Right atrium auricular region (tissue), 2 donors: ENCODE measurements around the gene SAMSN1. TPM values are rescaled to one million over a fixed set of nuclear protein-coding genes. Genes with fewer than 3 reads are reported as not detected.
"Not testable (repeated sequence)": the region's sequence is repeated elsewhere in the genome, so short reads cannot be mapped to it uniquely, and the experiment has no call there.

Source experiments
- DNase-seq: peaks from one replicate; pipeline ENCODE4 v3.0.0-alpha.2; 2019; ENCODE audit warnings: low spot score
- H3K27ac ChIP-seq, 2 donors: fragments of 200-600 bp; sonication (generic); 1 replicate in 1 of 2; 2 replicates in 1 of 2; pipeline ENCODE4 v1.5.1; 2016 to 2019
- H3K27me3 ChIP-seq, 2 donors: fragments of 200-600 bp; sonication (generic); one replicate each; pipeline versions ENCODE4 v1.5.1 to v1.6.0; 2017 to 2019
- H3K36me3 ChIP-seq: fragments of 200-600 bp; sonication (generic); one replicate; pipeline ENCODE4 v1.5.1; 2016
- H3K4me1 ChIP-seq, 2 donors: fragments of 200-600 bp; sonication (generic); one replicate each; pipeline versions ENCODE4 v1.5.1 to v1.6.0; 2017 to 2019
- H3K4me3 ChIP-seq, 2 donors: fragments of 200-600 bp; sonication (generic); 1 replicate in 1 of 2; 2 replicates in 1 of 2; pipeline ENCODE4 v1.5.1; 2017 to 2019; ENCODE audit warnings: mild to moderate bottlenecking in 1 of 2, moderate library complexity in 1 of 2
- H3K9me3 ChIP-seq, 2 donors: fragments of 200-600 bp; sonication (generic); one replicate each; pipeline ENCODE4 v1.5.1; 2019
- CTCF ChIP-seq, 2 donors: fragments of 200-600 bp; sonication (generic); IDR thresholded peaks; one replicate each; pipeline ENCODE4 v1.5.1; 2019; ENCODE audit warnings: antibody characterized with exemption in 2 of 2
- total RNA-seq, 2 donors: library from RNA; depleted of rRNA; stranded (reverse); fragments of >200 nt; gene quantifications; one replicate each; pipeline ENCODE4 v1.1.0, GENCODE V29; 2016

Gene SAMSN1
- total RNA-seq, 2 donors from 2014 or later: 3.2 to 3.7 TPM

GRCh38 chr21:14553422-14553821 lies 7.3 kb upstream of the SAMSN1 start:
- DNase-seq: no peak
- H3K4me3 ChIP-seq: no peak overlapping the region
- H3K9me3 ChIP-seq: no peaks in the 10 kb centered on the region
- H3K4me1 ChIP-seq: no peaks in the 10 kb centered on the region
- H3K36me3 ChIP-seq: no peaks in the 10 kb centered on the region
- no peaks in the 10 kb centered on the region for H3K27me3 ChIP-seq
- no peak for TF ChIP-seq CTCF (IDR thresholded peaks at IDR 0.05)
- no peak overlapping the region for H3K27ac ChIP-seq

GRCh38 chr21:14551741-14552140 lies 5.6 kb upstream of the SAMSN1 start:
- DNase-seq: no peak
- no peak for TF ChIP-seq CTCF (IDR thresholded peaks at IDR 0.05)

DNA sequence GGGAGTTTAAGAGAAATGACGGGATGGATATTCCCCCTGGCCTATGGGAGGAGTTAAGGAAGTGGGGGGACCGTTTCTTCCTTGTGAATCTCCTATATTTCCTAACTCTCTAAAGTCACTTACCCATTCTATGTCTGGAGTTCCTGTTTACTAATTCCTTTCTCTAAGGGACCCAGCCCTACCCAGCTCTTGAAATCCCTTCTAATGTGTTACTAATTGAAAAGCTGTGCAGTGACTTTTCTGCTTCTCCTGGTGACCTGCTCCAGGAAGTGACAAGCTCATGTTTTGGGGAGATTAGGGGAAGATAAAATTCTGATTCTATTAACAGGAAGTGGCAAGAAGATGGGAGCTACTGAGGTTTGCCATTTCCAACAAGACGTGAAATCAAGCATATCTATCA lies 4.0 kb upstream of the SAMSN1 start:
- no peak for DNase-seq
- H3K9me3 ChIP-seq: no peaks in the 10 kb centered on the region
- H3K36me3 ChIP-seq: no peaks in the 10 kb centered on the region
- no peak for TF ChIP-seq CTCF (IDR thresholded peaks at IDR 0.05)
- H3K27ac ChIP-seq: no peak overlapping the region
- H3K27me3 ChIP-seq: no peaks in the 10 kb centered on the region
- no peaks in the 10 kb centered on the region for H3K4me1 ChIP-seq
- no peak overlapping the region for H3K4me3 ChIP-seq

More at GRCh38 chr21:14551741-14552140, 5.6 kb upstream of the SAMSN1 start:
- no peaks in the 10 kb centered on the region for H3K4me1 ChIP-seq
- H3K4me3 ChIP-seq: no peak overlapping the region
- H3K27ac ChIP-seq: no peak overlapping the region
- H3K27me3 ChIP-seq: no peaks in the 10 kb centered on the region
- no peaks in the 10 kb centered on the region for H3K36me3 ChIP-seq
- H3K9me3 ChIP-seq: no peaks in the 10 kb centered on the region

GRCh38 chr21:14548779-14549178 lies 2.7 kb upstream of the SAMSN1 start:
- TF ChIP-seq CTCF (IDR thresholded peaks at IDR 0.05): no peak
- DNase-seq: no peak
- Histone ChIP-seq H3K9me3 (no peaks in the 10 kb centered on the region), H3K27me3 (no peaks in the 10 kb centered on the region), H3K4me3 (no peak overlapping the region), H3K36me3 (no peaks in the 10 kb centered on the region), H3K4me1 (no peaks in the 10 kb centered on the region), H3K27ac (no peak overlapping the region)

DNA sequence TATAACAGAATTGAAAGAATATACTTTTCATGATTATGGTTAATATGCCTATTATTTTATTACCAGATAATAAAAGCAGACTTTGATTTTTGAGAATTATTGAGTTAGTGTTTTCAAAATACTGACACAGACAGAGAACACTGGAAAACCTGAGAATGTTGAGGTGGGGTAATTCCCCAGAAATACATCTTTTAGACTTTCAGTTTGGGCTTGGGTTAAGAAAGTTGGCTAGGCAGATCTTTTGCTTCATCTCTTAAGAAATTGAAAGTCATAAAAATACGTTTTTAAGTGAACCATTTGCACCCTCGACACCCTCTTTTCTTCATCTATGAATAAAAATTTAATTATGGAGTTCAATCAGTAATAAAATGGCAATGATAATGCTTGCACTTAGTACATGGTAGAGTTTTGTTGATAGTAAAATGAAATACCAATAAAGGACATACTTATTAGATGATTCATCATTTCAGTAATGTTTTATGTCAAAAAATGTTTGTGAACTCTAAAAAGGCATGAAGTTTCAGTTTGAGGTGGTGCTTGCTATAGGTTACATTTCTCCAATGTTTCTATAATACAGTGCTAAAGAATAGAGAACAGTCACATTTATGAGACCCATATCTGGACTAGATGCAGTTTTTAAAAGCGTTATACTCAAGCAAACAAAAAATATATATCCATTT lies 1.9 kb upstream of the SAMSN1 start:
- TF ChIP-seq CTCF (IDR thresholded peaks at IDR 0.05): no peak
- Histone ChIP-seq H3K27ac (no peak overlapping the region), H3K27me3 (no peaks in the 10 kb centered on the region), H3K9me3 (no peaks in the 10 kb centered on the region), H3K4me3 (no peak overlapping the region), H3K36me3 (no peaks in the 10 kb centered on the region), H3K4me1 (no peaks in the 10 kb centered on the region)
- DNase-seq: no peak

GRCh38 chr21:14546719-14547118 lies 604 bp upstream of the SAMSN1 start:
- not testable (repeated sequence) for H3K36me3 ChIP-seq, H3K4me1 ChIP-seq, H3K27ac ChIP-seq, H3K4me3 ChIP-seq, H3K9me3 ChIP-seq, DNase-seq, H3K27me3 ChIP-seq
